B cell (primary cell): ENCODE measurements around the gene CYP27A1. TPM values are rescaled to one million over a fixed set of nuclear protein-coding genes. Genes with fewer than 3 reads are reported as not detected.
A peak's percentile ranks its signal among the peaks of the same experiment; 100 is the strongest.

Experiments used
- ATAC-seq: fragments of 200-7000 bp; cut with Tn5 transposase; one replicate; pipeline ENCODE4 v1.10.0; 2021; ENCODE audit warnings: low read depth, mild to moderate bottlenecking, moderate number of reproducible peaks, moderate library complexity
- CTCF ChIA-PET: fragments of 350-600 bp; sonication (Branson Sonifier 250); formaldehyde crosslinking; loops from one replicate; lab custom pipeline; 2021; ENCODE audit warnings: antibody characterized with exemption, inconsistent platforms; lab: Charles Lee
- POLR2A ChIA-PET: fragments of 350-600 bp; sonication (Branson Sonifier 250); formaldehyde crosslinking; loops from one replicate; lab custom pipeline; 2021; ENCODE audit warnings: antibody characterized with exemption; lab: Charles Lee
- DNase-seq: peaks from one replicate; pipeline ENCODE4 v3.0.0; 2013
- H2AFZ ChIP-seq: 2 replicates; pipeline ENCODE4 v1.6.1; 2012; ENCODE audit warnings: mild to moderate bottlenecking, low read depth, low read length; ENCODE audit not compliant: insufficient read depth, poor library complexity, severe bottlenecking
- H3K27ac ChIP-seq, 2 donors: 1 replicate in 1 of 2; 2 replicates in 1 of 2; pipeline ENCODE4 v1.5.1; 2012 to 2013; ENCODE audit warnings: low read length in 2 of 2, mild to moderate bottlenecking in 2 of 2, moderate library complexity in 1 of 2
- H3K27me3 ChIP-seq, 4 experiments: fragments of 200-600 bp in 1 of 4; sonication (generic) in 1 of 4; replicated peaks in 1 of 4; 1 replicate in 2 of 4; 2 replicates in 2 of 4; pipeline versions ENCODE4 v1.6.1 to v1.7.0; 2013 to 2016; ENCODE audit warnings: low read length in 3 of 4, mild to moderate bottlenecking in 2 of 4, mixed read lengths in 1 of 4, moderate library complexity in 1 of 4; ENCODE audit not compliant: insufficient read depth in 4 of 4, control insufficient read depth in 3 of 4; ENCODE audit errors: control extremely low read depth in 1 of 4
- H3K36me3 ChIP-seq, 2 experiments: replicated peaks in 1 of 2; 1 replicate in 1 of 2; 2 replicates in 1 of 2; pipeline versions ENCODE4 v1.6.1 to v1.7.1; 2013; ENCODE audit warnings: low read length in 1 of 2; ENCODE audit not compliant: insufficient read depth in 2 of 2, control insufficient read depth in 1 of 2; ENCODE audit errors: control extremely low read depth in 1 of 2, extremely low read depth in 1 of 2
- H3K4me1 ChIP-seq, 2 donors: fragments of 200-600 bp in 1 of 2; sonication (generic) in 1 of 2; 1 replicate in 1 of 2; 2 replicates in 1 of 2; pipeline versions ENCODE4 v1.5.1 to v1.6.1; 2013 to 2017; ENCODE audit warnings: low read length in 2 of 2; ENCODE audit not compliant: control insufficient read depth in 2 of 2, insufficient read depth in 2 of 2
- H3K4me2 ChIP-seq: replicated peaks from 2 replicates; pipeline ENCODE3; 2012; ENCODE audit warnings: mild to moderate bottlenecking, low read depth, low read length; ENCODE audit not compliant: poor library complexity, severe bottlenecking
- H3K4me3 ChIP-seq, 5 experiments: fragments of 200-600 bp in 1 of 5; sonication (generic) in 1 of 5; 1 replicate in 3 of 5; 2 replicates in 2 of 5; pipeline versions ENCODE4 v1.5.1 to v1.7.0; 2011 to 2016; ENCODE audit warnings: low read length in 4 of 5, mild to moderate bottlenecking in 4 of 5, low read depth in 2 of 5, control low read depth in 1 of 5, moderate library complexity in 1 of 5; ENCODE audit not compliant: insufficient read depth in 1 of 5; ENCODE audit errors: control extremely low read depth in 1 of 5, extremely low read depth in 1 of 5
- H3K79me2 ChIP-seq: fragments of 200-600 bp; sonication (generic); one replicate; pipeline ENCODE4 v1.6.0; 2016; ENCODE audit warnings: low read length; ENCODE audit not compliant: control insufficient read depth, insufficient read depth
- H3K9ac ChIP-seq: fragments of 200-600 bp; sonication (generic); 2 replicates; pipeline ENCODE4 v1.6.1; 2017; ENCODE audit warnings: mild to moderate bottlenecking, low read length, moderate library complexity
- H3K9me3 ChIP-seq, 3 donors: one replicate each; pipeline versions ENCODE4 v1.6.1 to v1.7.1; 2013; ENCODE audit warnings: low read length in 2 of 3; ENCODE audit not compliant: control insufficient read depth in 2 of 3, insufficient read depth in 1 of 3; ENCODE audit errors: control extremely low read depth in 1 of 3
- H4K20me1 ChIP-seq: 2 replicates; pipeline ENCODE4 v1.6.0; 2012; ENCODE audit warnings: mild to moderate bottlenecking, low read length; ENCODE audit not compliant: insufficient read depth, control insufficient read depth, poor library complexity, severe bottlenecking
- H3K27ac Mint-ChIP-seq: one replicate; pipeline ENCODE4 v1.8.0; 2021; ENCODE audit warnings: mixed read lengths
- H3K27me3 Mint-ChIP-seq: one replicate; pipeline ENCODE4 v1.8.0; 2021; ENCODE audit warnings: mixed read lengths
- H3K4me1 Mint-ChIP-seq: one replicate; pipeline ENCODE4 v1.8.0; 2021; ENCODE audit warnings: mixed read lengths
- H3K4me3 Mint-ChIP-seq: one replicate; pipeline ENCODE4 v1.8.0; 2021; ENCODE audit warnings: mixed read lengths
- H3K9me3 Mint-ChIP-seq: one replicate; pipeline ENCODE4 v1.8.0; 2022; ENCODE audit warnings: mixed read lengths; ENCODE audit not compliant: insufficient read depth
- CTCF ChIP-seq: fragments of 200-600 bp; IDR thresholded peaks from one replicate; pipeline ENCODE4 v1.8.0; 2022; ENCODE audit warnings: antibody characterized with exemption, mild to moderate bottlenecking
- EZH2 ChIP-seq: IDR thresholded peaks from 2 replicates; pipeline ENCODE4 v1.6.1; 2012; ENCODE audit warnings: borderline replicate concordance, low read depth, mild to moderate bottlenecking, moderate library complexity, low read length; ENCODE audit not compliant: insufficient read depth, poor library complexity, severe bottlenecking
- WGBS: methylation state at CpG from one replicate; pipeline ENCODE4 v1.1.5; 2013; ENCODE audit warnings: missing lambda C conversion rate; ENCODE audit not compliant: insufficient coverage; 5-methylcytosine and 5-hydroxymethylcytosine counted together
- intact Hi-C: fragments of 100-400 bp; cut with micrococcal nuclease; formaldehyde crosslinking; loops from one replicate; pipeline ENCODE4 v1.10.0; 2022
- polyA plus RNA-seq: library from polyadenylated mRNA; depleted of rRNA; stranded (reverse); fragments of >200 nt; gene quantifications from 2 replicates; pipeline ENCODE4 v1.2.3, GENCODE V29; 2012
- total RNA-seq, 2 donors: library from RNA; stranded (reverse); fragments of 120-200 nt in 1 of 2; gene quantifications; 1 replicate in 1 of 2; 2 replicates in 1 of 2; pipeline versions ENCODE4 v1.2.3 to v1.2.4, GENCODE V29; 2013 to 2022

Gene CYP27A1
- total and polyA plus RNA-seq, 2 donors (not counting 1 experiment from before 2014, with no cell fraction given), result 0.39 to 1.1 TPM

GRCh38 chr2:218859988-218860831, 78.3 kb downstream of the CYP27A1 start:
- H4K20me1 ChIP-seq, result no peaks in the 10 kb centered on the region
- peaks cover 0 to 93% (median 53%) of the 10 kb centered on the region in 4 experiments for H3K27me3 ChIP-seq
- peak; percentile 40 for DNase-seq
- ATAC-seq, result no peak
- TF ChIP-seq CTCF (no peak), EZH2 (peak; percentile 94)
- no peaks in the 10 kb centered on the region for H3K36me3 ChIP-seq
- peak overlapping the region; percentile 81 for H3K4me2 ChIP-seq
- peak overlapping the region in 2 of 5 experiments; percentile 17 to 32 for H3K4me3 ChIP-seq
- POLR2A ChIA-PET, result interaction anchor here (0.6 to 1.3 kb wide), 2 partner anchors 10 to 128 kb away, joined by 3 to 6 read pairs; no protein-coding TSS in a partner anchor
- H3K9ac ChIP-seq, result peak overlapping the region; percentile 42
- no peaks in the 10 kb centered on the region for H3K9me3 Mint-ChIP-seq
- CTCF ChIA-PET, result interaction anchor here (1.7 to 5.6 kb wide), 2 partner anchors 16 to 38 kb away, joined by 6 to 26 read pairs; no protein-coding TSS in a partner anchor
- H3K27me3 Mint-ChIP-seq, result peaks cover 75% of the 10 kb centered on the region
- peak overlapping the region; percentile 78 for H3K4me3 Mint-ChIP-seq
- H3K4me1 ChIP-seq, result peaks cover 23 to 36% of the 10 kb centered on the region in 2 donors
- no peak overlapping the region for H3K27ac Mint-ChIP-seq
- 8% methylated on average over 40 of the region's 47 CpGs for WGBS
- intact Hi-C loops, result no loop called here
- H3K79me2 ChIP-seq, result no peaks in the 10 kb centered on the region
- peak overlapping the region; percentile 10 for H2AFZ ChIP-seq
- no peak overlapping the region for H3K27ac ChIP-seq
- peaks cover 0 to 17% (median 0%) of the 10 kb centered on the region in 3 donors for H3K9me3 ChIP-seq
- H3K4me1 Mint-ChIP-seq, result peaks cover 21% of the 10 kb centered on the region
